Osteoblast (primary cell): ENCODE results near the gene ITPR1. TPM values are rescaled to one million over a fixed set of nuclear protein-coding genes. Genes with fewer than 3 reads are reported as not detected.

Experiments
- DNase-seq: peaks from one replicate; pipeline ENCODE4 v3.0.0; 2011; ENCODE audit warnings: low spot score, mixed read lengths; ENCODE audit not compliant: insufficient read length; ENCODE audit errors: missing footprints
- H2AFZ ChIP-seq: 2 replicates; pipeline ENCODE4 v1.6.0; 2011; ENCODE audit warnings: mild to moderate bottlenecking, low read length
- H3K27ac ChIP-seq: 2 replicates; pipeline ENCODE4 v1.5.1; 2011; ENCODE audit warnings: mild to moderate bottlenecking, low read depth, low read length, moderate library complexity
- H3K27me3 ChIP-seq: 2 replicates; pipeline ENCODE4 v1.6.0; 2012; ENCODE audit warnings: mild to moderate bottlenecking, control low read depth, inconsistent platforms, low read length, moderate library complexity; ENCODE audit not compliant: insufficient read depth
- H3K36me3 ChIP-seq: 2 replicates; pipeline ENCODE4 v1.5.1; 2011; ENCODE audit warnings: mild to moderate bottlenecking, low read length, control low read depth, moderate library complexity; ENCODE audit not compliant: insufficient read depth
- H3K4me1 ChIP-seq: 2 replicates; pipeline ENCODE4 v1.5.1; 2011; ENCODE audit warnings: mild to moderate bottlenecking, low read length, control low read depth, moderate library complexity; ENCODE audit not compliant: insufficient read depth
- H3K4me2 ChIP-seq: 2 replicates; pipeline ENCODE4 v1.6.0; 2011; ENCODE audit warnings: mild to moderate bottlenecking, low read length; ENCODE audit not compliant: insufficient read depth
- H3K4me3 ChIP-seq: fragments of 200-600 bp; sonication (generic); 3 replicates; pipeline ENCODE4 v1.5.1; 2012; ENCODE audit warnings: mild to moderate bottlenecking, low read length, inconsistent platforms; ENCODE audit not compliant: insufficient read depth
- H3K79me2 ChIP-seq: 2 replicates; pipeline ENCODE4 v1.6.0; 2012; ENCODE audit warnings: mild to moderate bottlenecking, low read length, control low read depth, inconsistent platforms; ENCODE audit not compliant: insufficient read depth
- H3K9me3 ChIP-seq: 2 replicates; pipeline ENCODE4 v1.5.1; 2011; ENCODE audit warnings: low read depth, low read length, control low read depth
- H4K20me1 ChIP-seq: 2 replicates; pipeline ENCODE4 v1.6.0; 2012; ENCODE audit warnings: mild to moderate bottlenecking, low read length, control low read depth; ENCODE audit not compliant: insufficient read depth
- total RNA-seq: library from RNA; depleted of rRNA; stranded (reverse); fragments of >200 nt; gene quantifications from 2 replicates; pipeline ENCODE4 v1.2.3, GENCODE V29; 2012
- TF ChIP-seq, protein P1 (sequence below): IDR thresholded peaks from 2 replicates; pipeline ENCODE4 v1.5.1; 2011; ENCODE audit warnings: mild to moderate bottlenecking, low read depth, low read length, moderate library complexity; ENCODE audit errors: extremely low read depth

Gene ITPR1
- total RNA-seq, 1 donor, result 16.6 TPM

DNA sequence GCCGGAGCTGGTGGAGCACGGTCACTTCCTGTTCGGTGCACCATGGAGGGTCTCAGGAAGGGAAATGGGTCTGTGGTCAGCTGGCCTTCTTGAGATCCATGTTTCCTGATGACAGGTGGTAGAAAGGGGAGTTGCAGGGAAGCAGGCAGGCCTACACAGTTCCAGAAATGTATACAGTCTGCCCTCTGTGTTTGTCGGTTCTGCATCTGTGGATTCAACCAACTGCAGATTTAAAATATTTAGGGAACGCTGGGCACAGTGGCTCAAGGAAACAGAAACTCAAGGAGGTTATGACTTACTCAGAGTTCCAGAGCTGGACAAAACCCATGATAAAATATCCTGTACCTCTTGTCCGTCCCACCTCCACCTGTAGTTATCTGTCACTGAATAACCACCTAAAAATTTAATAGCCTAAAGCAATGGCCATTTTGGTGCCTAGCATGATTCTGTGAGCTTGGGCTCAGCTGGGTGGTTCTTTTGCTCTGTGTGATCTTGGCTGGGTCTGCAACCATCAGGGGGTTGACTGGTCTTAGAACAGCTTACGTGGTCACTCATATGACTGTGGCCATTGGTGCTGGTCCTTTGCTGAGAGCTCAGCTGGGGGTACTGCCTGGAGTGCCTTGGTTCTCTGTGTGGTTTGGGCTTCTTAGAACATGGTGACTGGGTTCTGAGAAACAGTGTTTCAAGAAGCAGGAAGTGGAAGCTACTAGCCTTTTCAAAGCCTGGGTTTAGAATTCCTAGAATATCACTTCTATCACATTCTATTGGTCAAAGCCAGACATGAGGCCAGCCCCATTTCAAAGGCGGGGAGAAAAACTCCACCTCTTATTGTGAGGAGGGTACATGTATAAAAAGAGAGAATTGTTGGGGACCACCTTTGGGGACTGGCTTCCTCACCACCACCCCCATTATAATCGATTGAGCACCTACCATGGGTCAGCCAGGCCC is 246.4 kb downstream of the ITPR1 start:
- Histone ChIP-seq H3K27ac (peak overlapping the region; percentile 70), H2AFZ (no peak overlapping the region), H3K4me3 (no peak overlapping the region), H3K4me1 (peaks cover 38% of the 10 kb centered on the region), H3K27me3 (no peaks in the 10 kb centered on the region), H3K9me3 (no peaks in the 10 kb centered on the region), H3K79me2 (no peaks in the 10 kb centered on the region), H3K4me2 (peak overlapping the region; percentile 21), H4K20me1 (no peaks in the 10 kb centered on the region), H3K36me3 (no peaks in the 10 kb centered on the region)
- DNase-seq, result no peak
- TF ChIP-seq, protein P1, sequence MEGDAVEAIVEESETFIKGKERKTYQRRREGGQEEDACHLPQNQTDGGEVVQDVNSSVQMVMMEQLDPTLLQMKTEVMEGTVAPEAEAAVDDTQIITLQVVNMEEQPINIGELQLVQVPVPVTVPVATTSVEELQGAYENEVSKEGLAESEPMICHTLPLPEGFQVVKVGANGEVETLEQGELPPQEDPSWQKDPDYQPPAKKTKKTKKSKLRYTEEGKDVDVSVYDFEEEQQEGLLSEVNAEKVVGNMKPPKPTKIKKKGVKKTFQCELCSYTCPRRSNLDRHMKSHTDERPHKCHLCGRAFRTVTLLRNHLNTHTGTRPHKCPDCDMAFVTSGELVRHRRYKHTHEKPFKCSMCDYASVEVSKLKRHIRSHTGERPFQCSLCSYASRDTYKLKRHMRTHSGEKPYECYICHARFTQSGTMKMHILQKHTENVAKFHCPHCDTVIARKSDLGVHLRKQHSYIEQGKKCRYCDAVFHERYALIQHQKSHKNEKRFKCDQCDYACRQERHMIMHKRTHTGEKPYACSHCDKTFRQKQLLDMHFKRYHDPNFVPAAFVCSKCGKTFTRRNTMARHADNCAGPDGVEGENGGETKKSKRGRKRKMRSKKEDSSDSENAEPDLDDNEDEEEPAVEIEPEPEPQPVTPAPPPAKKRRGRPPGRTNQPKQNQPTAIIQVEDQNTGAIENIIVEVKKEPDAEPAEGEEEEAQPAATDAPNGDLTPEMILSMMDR, result no peak

DNA sequence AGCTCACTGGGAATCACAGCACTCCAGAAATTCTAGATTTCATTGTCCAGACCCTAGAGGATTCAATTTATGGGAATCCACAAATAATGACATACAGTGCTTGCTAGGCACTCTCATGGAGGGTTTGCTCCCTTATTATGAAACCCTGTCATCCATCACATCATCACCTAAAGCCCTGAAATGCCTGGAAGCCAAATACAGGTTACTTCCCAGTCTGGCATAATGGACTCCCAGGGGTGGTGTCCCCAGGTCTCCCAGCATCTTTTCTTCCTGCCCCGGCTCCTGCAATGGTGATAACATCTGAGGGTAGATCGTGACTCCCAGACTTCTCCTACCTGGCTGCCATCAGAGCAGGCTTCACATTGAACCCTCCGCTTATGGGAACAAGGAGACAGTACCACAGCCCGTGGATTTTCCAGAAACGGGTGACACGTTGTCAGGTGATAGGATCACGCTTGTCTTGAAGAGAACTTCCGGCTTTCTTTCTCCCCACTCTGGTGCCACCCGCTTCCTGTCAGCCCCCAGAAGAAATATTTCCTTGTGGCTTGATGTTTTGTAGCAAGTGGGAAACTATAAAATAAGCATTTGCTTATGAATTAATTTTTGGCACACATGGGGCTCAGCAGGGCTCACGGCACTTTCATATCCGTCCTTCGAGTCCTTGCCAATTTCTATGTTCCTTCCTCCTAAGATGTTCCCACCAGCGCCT is 247.4 kb downstream of the ITPR1 start:
- Histone ChIP-seq H3K4me2 (peak overlapping the region; percentile 50), H3K36me3 (no peaks in the 10 kb centered on the region), H3K79me2 (no peaks in the 10 kb centered on the region), H3K4me1 (peaks cover 46% of the 10 kb centered on the region), H3K27ac (peak overlapping the region; percentile 98), H4K20me1 (no peaks in the 10 kb centered on the region), H3K9me3 (no peaks in the 10 kb centered on the region), H3K27me3 (no peaks in the 10 kb centered on the region), H2AFZ (no peak overlapping the region), H3K4me3 (no peak overlapping the region)
- TF ChIP-seq, protein P1, result no peak
- no peak for DNase-seq

DNA sequence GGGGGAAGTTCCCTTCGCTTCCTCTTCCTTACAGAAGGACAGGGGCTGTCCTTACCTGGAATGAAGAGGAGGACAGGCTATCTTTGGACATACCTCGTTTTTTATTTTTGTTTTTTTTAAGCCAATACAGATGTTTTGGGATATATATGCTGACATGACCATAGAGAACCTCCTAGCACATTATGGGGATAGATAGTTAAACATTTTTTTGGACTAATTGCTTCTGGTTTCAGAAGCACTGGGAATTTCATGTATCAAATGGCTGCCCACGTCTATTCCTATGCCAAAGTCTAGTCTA is 247.9 kb downstream of the ITPR1 start:
- Histone ChIP-seq H3K79me2 (no peaks in the 10 kb centered on the region), H3K4me2 (peak overlapping the region; percentile 50), H3K9me3 (no peaks in the 10 kb centered on the region), H4K20me1 (no peaks in the 10 kb centered on the region), H2AFZ (no peak overlapping the region), H3K27me3 (no peaks in the 10 kb centered on the region), H3K27ac (peak overlapping the region; percentile 98), H3K36me3 (no peaks in the 10 kb centered on the region), H3K4me3 (no peak overlapping the region), H3K4me1 (peaks cover 51% of the 10 kb centered on the region)
- TF ChIP-seq, protein P1, result no peak
- no peak for DNase-seq
